ENCODE data around the gene SLC6A2.

Gene SLC6A2

DNA sequence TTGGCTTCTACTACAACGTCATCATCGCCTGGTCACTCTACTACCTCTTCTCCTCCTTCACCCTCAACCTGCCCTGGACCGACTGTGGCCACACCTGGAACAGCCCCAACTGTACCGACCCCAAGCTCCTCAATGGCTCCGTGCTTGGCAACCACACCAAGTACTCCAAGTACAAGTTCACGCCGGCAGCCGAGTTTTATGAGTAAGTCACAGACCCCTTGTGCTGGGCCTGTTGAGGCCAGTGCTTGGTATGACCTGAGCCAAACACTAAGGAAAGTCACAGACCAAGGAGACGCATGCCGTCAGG, 16.1 kb downstream of the SLC6A2 start:
- DNase-seq (ENCODE audit: low read depth) = no peak

DNA sequence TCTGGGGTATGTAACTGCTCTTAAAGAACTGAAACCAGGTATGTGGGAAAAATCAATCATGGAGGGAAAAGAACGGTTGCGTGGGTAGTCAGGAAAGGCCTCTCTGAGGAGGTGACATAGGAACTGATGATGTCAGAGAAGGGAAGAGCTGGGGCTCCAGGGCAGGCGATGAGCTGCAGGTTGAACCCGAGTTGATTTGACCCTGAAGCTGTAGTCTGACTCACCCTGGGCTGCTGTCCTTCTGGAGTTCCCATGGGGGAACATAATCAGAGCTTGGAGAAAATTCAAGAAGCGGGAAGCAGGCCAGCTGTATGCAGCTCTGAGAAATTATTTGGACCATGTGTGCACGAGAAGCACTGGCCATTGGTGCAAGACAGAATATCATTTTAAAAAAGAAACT, 16.7 kb downstream of the SLC6A2 start:
- no peak for DNase-seq (ENCODE audit: low read depth)

DNA sequence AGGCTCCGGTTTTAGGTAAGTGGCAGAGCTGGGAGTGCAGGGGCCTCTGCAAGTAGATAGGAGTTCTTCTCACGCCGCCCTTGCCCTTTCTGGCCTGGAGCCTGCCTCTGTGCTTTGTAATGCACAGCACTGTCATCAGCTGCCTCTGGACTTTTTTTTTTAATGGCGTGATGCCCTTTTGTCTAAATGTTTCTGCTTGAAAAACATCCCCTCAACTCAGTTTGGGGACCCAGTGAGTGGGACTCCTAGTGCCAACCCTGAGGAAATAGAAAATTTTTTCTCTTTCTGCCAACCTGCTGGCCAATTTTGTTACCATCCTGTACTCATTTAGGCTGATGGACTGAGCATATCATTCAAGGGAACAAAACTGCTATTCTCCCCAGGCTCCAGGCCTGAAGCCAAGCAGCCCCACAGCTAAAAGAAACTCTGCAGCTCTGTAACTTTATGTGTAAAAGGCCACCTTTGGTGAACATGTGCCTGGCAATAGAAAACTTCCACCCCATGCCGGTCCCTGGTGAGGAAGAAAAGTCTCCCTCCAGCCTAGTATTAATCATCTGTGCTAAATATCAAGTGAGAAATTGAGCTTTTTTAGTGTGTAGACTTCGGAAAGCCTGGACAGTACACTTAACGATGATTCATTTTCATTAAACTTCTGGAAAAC, 22.5 kb downstream of the SLC6A2 start:
- no peak for DNase-seq (ENCODE audit: low read depth)

DNA sequence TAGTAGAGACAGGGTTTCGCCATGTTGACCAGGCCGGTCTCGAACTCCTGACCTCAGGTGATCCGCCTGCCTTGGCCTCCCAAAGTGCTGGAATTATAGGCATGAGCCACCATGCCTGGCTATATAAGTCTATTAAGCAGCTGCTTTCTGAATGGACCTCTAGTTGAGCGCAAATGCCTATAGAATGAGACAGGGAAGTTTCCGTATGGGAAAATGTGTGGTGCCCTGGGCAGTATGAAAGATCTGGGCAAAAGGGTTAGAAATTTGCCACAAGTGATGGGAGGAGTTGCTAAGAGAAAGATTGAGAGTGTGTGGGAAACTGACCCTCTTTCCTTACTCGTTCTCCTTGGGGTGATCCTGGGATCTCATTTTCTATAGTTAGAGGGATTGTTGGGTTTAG, 26.3 kb downstream of the SLC6A2 start:
- no peak for DNase-seq (ENCODE audit: low read depth)

DNA sequence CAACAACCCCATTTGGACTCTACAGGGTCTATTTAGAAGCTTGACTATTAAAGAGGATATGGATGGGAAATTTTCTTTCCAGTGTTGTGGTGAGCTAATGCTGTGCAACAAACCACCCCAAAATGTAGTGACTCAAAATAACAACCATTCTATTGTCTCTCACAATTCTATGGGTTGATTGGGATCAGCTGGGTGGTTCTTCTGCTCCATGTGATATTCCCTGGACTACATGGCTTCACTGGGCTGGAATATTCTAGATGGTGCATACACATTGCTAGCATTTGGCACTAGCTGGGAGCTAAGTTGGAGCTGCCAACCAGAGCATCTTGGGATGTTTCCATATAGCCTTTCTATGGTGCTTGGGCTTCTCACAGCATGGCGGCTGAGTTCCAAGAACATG, 30.2 kb downstream of the SLC6A2 start:
- DNase-seq (ENCODE audit: low read depth) = no peak

DNA sequence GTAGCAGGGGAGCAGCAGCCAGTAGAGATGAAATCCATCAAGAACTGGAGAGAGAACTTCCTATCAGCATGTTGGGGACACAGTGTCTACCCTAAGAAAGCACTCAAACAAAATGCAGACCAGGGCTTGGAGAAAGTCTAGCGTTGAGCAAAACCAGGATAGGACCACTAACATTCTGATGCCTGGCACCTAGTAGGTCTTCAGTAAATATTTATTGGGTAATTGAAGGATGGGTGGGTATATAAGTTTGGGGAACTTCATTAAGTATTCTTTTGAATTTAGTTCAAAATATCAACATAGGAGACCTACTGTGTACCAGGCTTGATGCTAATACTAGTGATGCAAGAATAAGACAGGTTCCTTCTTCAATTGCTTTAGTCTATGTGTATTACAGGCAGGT, 30.9 kb downstream of the SLC6A2 start:
- DNase-seq (ENCODE audit: low read depth) = no peak

DNA sequence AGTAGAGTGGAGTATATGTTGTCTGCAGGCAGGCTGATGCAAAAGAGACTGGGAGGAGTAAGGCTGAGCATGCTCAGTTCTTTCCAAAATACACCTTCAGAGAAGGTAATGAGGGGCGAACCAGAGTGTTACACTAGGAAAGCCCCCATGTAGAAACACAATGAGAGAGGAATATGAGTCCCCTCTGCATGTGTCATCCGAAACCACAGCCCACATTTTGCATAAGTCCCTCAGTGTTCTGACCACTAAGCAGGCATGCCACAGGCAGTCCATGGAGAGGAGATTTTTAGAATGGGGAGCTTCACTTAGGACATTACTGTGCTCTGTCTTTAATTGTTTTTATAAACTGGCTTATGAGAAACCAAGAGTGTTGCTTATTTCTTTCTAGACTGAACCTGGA, 32.0 kb downstream of the SLC6A2 start:
- no peak for DNase-seq (ENCODE audit: low read depth)

DNA sequence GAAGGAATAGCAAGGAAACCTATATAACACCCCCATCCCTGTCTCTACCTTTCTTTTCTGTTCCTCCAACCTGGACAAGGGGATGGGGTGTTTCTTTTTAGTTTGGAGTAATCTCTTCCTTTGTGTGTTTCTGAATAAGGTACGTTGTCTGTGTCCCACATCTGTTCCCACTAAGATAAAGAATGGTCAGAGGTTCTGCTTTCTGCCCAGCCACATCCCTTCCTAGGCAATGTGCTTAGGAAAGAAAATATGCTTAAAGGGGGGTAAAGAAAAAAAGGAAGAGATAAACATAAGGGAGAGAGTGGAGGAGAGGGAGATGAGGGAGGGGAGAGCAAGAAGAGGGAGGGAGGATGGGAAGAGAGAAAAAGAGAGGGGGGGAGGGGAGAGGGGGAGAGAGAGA, 35.1 kb downstream of the SLC6A2 start:
- DNase-seq (ENCODE audit: low read depth) = no peak

DNA sequence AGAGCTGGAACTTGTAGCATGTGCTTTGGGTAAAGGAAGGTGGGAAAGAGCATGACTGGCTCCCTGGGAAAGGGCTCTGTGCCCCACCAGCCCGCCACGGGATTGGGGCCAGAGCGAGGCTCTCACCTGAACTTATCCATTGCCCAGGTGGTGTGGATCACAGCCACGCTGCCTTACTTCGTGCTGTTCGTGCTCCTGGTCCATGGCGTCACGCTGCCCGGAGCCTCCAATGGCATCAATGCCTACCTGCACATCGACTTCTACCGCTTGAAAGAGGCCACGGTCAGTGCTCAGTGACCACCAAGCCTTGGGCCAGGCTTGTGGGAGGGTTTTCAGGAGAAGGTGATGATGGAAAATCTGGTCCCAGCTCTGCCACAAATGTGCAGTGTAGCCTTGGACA, 36.0 kb downstream of the SLC6A2 start:
- DNase-seq (ENCODE audit: low read depth) = no peak

DNA sequence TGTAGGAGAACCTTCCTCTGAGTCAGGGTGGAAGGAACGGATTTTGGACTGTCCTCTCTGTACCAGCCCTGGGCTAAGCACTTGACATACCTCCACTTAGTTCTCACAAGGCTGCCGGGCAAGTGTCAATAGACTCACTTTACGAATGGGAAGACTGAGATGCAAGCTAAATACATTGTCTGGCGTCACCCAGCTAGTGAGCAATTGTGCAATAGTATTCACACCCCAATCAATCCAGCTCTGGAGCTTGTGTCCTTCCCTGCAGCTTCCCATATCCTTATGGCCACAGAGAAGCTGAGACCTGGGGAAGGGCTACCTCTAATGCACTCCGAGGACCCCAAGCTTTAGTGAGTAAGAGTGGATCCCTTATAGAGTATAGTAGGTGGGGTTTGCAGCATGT, 39.8 kb downstream of the SLC6A2 start:
- DNase-seq (ENCODE audit: low read depth) = no peak

DNA sequence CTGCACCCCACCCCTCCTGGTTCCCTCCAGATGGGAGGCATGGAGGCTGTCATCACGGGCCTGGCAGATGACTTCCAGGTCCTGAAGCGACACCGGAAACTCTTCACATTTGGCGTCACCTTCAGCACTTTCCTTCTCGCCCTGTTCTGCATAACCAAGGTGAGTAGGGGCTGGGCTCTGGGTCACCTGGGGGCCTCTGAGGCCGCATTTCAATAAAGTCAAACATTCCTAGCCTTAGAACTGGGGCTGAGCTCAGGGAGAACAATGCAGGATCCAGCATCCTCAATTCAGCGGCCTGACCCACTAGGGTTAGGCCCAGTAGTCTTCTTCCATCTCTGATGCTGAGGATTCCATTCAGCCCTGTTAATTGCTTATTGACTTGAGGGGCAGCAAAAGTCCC, 42.1 kb downstream of the SLC6A2 start:
- DNase-seq (ENCODE audit: low read depth) = no peak

DNA sequence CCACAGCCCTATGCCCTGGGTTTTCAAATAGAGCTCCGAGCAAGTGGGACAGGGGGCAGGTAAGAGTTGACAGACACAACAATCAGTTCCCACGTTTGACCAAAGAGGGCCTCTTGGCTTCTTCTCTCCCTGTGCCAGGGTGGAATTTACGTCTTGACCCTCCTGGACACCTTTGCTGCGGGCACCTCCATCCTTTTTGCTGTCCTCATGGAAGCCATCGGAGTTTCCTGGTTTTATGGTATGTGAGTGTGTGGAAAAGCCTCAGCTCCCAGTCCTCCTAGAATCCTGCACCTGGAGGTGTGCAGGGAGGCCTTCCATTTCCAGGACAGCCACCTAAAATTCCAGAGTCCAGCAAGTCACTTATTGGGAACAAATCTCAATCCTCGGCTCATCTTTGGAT, 42.5 kb downstream of the SLC6A2 start:
- no peak for DNase-seq (ENCODE audit: low read depth)

DNA sequence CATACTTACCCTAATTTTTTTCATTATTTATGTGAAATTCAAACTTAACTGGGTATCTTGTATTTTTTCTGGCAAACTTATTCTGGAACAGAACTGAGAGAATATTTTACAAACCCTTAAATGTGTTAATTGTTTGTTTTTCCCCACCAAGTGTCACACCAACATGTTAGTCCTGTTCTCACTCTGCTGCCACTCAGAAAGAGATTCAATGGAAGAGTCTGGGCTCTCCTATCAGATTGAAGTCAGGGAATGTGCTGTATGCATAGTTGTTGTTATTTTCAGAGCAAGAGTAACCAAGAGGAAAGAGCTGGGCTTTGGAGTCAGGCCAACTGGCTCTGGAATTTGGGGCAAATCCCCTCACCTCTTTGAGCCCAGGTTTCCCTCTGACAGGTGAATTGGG, 43.2 kb downstream of the SLC6A2 start:
- no peak for DNase-seq (ENCODE audit: low read depth)

DNA sequence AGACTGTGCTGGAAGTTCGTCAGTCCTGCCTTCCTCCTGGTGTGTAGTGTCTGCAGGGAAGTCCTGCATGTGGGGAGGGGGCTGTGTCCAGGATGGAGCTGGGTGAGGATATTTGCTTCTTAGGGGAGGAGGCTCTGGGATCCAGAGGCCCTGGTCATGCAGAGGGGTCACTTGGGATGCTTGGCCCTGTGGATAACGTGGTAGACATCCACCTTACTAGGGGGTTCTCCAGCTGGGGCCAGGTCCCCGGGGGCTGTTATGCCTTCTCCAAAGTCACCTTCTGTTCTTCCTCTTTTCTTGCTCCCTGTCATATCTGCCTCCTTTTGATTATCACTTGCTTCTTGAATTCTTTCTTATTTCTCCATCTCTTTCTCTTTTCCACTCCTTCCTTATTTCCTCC, 43.8 kb downstream of the SLC6A2 start:
- DNase-seq (ENCODE audit: low read depth) = no peak

DNA sequence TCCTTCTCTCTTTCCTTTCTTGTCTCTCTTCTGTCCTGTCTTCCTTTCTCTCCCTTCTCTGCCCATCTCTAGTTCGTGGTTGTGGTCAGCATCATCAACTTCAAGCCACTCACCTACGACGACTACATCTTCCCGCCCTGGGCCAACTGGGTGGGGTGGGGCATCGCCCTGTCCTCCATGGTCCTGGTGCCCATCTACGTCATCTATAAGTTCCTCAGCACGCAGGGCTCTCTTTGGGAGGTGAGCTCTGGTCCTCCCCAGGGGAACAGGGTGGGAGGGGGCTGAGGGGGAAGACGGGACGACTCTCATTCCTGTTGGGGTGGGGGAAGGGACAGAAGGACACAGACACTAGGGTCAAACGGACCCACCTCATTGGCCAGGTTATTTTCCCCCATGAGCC, 44.3 kb downstream of the SLC6A2 start:
- no peak for DNase-seq (ENCODE audit: low read depth)

DNA sequence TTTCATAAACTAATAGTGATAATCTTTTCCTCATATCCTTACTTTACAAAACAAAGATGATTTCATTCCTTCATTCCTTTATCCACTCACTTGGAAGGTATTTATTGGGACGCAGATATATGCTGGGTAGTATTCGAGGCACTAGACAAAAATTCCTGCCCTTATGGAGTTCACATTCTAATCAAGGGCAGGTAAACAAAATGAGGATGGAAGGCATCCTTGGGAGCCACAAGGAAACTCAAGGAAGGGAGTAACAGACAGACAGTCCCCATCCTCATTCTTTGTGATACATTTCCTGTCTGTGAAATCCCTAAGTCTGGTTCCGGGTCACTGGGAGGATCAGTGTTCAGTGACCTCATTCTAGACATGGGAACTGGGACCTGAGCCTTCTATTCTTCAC, 45.2 kb downstream of the SLC6A2 start:
- no peak for DNase-seq (ENCODE audit: low read depth)

DNA sequence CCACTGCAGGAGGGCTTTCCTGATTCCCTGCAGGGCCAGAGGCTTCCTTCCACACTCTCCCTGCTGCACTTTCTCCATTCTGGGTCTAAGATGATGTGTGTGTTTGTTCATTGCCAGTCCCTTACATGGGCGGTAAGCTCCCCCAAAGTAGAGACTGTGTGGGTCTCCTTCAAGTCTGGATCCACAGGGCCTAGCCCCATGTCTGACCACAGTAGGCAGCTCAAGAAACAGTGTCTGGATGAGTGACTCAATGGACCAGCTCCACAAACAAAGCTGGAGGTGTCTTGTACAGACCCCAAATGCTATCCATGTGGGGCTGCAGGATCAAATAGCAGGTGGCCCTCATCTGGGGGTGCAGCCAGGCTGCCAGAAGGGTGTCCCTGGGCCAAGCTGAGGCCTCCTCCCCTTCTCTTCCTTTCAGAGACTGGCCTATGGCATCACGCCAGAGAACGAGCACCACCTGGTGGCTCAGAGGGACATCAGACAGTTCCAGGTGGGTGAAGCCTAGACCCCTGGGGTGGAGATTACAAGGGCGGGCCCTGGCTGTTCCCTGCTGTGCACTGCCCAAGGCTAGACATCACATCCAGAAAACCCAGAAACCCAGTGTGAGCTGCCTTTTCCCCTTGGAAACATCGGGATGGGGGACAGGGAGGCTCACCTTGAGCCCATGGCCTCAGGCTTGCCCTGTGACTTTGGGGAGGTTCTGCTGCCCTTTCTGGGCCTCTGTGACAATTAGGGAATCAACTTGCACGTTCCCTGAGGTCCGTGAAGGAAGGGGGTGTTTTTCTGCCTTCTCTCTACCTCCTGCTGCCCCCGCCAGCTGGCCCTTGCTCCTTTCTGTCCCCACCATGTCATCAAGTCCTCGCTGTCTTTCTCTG, 45.9 kb downstream of the SLC6A2 start:
- DNase-seq (ENCODE audit: low read depth) = no peak

DNA sequence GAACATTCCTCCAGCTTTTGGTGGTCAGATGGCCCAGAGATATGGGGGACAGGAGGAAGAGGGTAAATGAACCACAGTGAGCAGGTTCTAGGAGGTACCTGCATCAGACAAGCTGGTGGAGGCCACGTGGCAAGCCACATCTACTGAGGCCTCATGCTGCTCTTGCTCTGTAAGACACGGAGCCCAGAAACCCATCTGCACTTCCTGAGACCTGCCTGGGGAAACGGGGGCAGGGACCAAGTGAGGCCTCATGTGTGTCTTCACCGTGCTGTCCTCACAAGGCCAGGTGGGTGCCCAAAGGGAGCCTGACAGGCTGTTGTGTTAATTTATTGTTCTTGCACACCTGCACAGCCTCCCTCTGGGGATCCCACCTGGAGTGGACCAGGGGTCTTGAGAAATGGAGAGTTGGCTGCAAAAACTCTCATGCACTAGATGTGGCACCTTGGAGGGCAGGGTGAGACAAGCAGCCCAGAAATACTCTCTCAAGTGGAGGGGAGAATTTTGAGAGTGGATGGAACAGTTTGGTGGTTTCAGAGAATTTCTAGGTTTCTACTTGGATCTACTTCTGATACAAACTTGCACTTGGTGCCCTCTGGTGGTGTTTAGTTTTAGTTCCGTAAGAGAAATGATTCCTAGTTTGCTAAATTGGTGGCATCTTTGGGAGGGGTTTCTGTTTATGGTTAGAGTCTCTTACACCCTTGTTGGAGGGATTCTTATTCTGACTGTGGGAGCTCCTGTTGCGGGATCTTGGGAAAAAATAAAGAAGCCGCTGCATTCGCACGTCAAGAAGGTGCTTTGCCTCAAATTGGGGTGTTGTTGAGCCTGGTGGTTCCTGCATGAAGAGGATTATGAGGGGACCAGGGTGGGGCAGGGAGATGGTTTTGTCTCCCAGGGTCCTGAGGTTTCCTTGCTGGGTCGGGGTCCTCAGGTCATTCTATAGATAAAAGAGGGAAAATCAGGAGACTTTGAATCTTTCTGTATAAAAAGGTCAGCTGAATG, 47.5 kb downstream of the SLC6A2 start:
- DNase-seq (ENCODE audit: low read depth) = no peak

DNA sequence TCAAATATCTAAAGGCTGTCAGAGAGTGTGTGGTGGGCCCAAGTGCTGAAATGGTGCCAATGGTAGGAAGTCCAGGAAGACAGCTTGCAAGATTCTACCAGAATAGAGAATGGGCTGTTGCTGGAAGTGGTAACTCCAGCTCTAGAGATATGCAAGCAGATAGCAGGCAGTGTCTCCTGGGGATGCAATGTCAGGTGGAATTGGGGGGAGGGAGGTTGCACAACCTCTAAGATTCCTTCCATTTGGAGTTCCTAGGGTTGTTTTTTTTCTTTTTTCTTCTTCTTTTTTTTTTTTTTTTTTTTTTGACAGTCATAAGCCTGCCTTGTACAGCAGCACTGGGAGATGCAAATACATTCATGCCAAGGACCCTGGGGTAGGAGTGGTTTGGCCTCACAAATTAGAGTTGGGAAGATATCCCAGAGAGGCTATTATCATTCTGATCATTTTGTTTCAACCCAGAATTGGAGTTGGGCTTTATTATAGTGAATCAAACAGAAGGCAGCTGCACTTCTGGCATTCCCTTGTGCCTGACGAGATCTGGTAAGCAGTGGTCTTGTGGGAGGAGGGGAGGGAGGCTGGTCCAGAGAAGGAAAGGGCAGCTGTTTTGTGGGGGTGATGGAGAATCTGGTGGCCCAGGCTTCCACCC, 51.1 kb downstream of the SLC6A2 start:
- no peak for DNase-seq (ENCODE audit: low read depth)

DNA sequence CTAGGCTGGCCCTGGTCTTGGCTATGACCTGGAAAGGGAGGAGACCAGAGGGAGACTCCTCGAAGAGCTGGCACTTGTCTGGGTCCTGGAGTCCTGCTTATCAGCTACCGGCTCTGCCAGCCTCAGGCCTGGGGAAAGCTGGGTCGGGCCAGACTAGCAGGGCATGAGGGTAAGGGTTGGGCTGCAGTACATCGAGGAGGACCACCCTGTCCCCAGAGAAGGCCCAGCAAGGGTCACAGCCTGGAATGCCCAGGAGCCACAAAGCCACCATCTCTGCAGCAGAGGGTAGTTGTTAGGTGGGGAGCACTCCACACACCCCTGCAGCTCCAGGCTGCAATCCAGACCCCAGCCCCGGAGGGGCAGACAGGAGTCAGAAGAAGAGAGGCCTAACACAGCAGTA, 54.0 kb downstream of the SLC6A2 start:
- DNase-seq (ENCODE audit: low read depth) = no peak

DNA sequence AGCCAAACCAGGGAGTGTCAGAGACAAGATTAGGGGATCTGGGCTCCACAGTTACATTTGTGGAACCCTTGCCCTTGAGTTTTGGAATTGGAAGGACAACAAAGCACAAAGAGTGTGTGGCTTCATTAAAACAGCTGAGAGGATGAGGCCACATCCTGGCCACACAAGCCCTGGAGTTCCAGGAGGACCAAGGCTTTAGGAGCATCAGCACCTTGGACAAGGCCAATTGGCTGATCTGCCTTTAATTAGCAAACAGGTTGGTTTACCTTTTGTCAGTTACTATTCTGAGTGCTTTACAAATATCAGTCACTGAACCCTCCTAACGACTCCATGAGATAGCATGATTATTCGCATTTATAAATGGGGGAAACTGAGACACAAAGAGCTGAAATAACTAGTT, 54.7 kb downstream of the SLC6A2 start:
- DNase-seq (ENCODE audit: low read depth) = no peak
